Suprapubic skin (tissue), 4 donors: ENCODE results near the gene RASGEF1B. TPM values are rescaled to one million over a fixed set of nuclear protein-coding genes. Genes with fewer than 3 reads are reported as not detected.

Experiments
- DNase-seq, 2 donors: peaks; one replicate each; pipeline ENCODE4 v3.0.0-alpha.2; 2019; ENCODE audit warnings: low spot score in 2 of 2
- H3K27ac ChIP-seq: fragments of 200-600 bp; sonication (generic); one replicate; pipeline ENCODE4 v1.5.1; 2019
- H3K27me3 ChIP-seq: fragments of 200-600 bp; sonication (generic); one replicate; pipeline ENCODE4 v1.5.1; 2019
- H3K36me3 ChIP-seq: fragments of 200-600 bp; sonication (generic); one replicate; pipeline ENCODE4 v1.5.1; 2019
- H3K4me1 ChIP-seq: fragments of 200-600 bp; sonication (generic); one replicate; pipeline ENCODE4 v1.5.1; 2019
- H3K4me3 ChIP-seq: fragments of 200-600 bp; sonication (generic); one replicate; pipeline ENCODE4 v1.5.1; 2019; ENCODE audit warnings: mild to moderate bottlenecking
- H3K9me3 ChIP-seq: fragments of 200-600 bp; sonication (generic); one replicate; pipeline ENCODE4 v1.5.1; 2019
- EP300 ChIP-seq: sonication (generic); formaldehyde crosslinking; IDR thresholded peaks from one replicate; pipeline ENCODE4 v1.6.1; 2017; ENCODE audit warnings: antibody characterized with exemption
- POLR2A ChIP-seq, 2 donors: fragments of 450-650 bp; IDR thresholded peaks; one replicate each; pipeline ENCODE4 v1.6.1; 2017; ENCODE audit warnings: antibody characterized with exemption in 2 of 2, mild to moderate bottlenecking in 2 of 2, moderate library complexity in 2 of 2
- POLR2AphosphoS5 ChIP-seq, 3 donors: sonication (generic); formaldehyde crosslinking; IDR thresholded peaks; one replicate each; pipeline ENCODE4 v1.6.1; 2017; ENCODE audit warnings: antibody characterized with exemption in 3 of 3
- WGBS: methylation state at CpG from one replicate; pipeline ENCODE4 v1.1.5; 2018; 5-methylcytosine and 5-hydroxymethylcytosine counted together
- total RNA-seq, 4 donors: library from RNA; depleted of rRNA; stranded (reverse); fragments of >200 nt; gene quantifications; one replicate each; pipeline ENCODE4 v1.1.0, GENCODE V29; 2016
- TF ChIP-seq, protein P1 (sequence below), 2 donors: fragments of 200-600 bp in 1 of 2; fragments of 450-650 bp in 1 of 2; sonication (generic) in 1 of 2; IDR thresholded peaks; one replicate each; pipeline ENCODE4 v1.5.1; 2016 to 2019; ENCODE audit warnings: antibody characterized with exemption in 2 of 2, mild to moderate bottlenecking in 1 of 2, moderate library complexity in 1 of 2

RASGEF1B gene
- total RNA-seq, 4 donors from 2014 or later = 32.4 to 106 (median 63.0) TPM

DNA sequence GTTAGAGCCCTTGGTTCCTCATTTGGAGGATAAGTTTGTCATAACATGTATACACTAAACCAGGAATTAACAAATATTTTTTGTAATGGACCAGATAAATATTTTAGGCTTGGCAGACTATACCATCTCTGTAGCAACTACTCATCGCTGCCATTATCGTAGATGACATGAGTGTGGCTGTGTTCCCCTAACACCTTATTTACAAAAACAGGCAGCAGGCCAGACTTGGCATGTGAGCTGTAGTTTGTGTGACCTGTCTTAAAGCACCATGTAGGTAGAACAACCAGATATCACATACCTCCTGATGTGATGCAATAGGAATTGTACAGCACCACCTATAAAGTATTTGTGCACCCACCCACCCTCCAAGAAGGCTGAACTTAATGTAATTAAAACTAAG, 82.0 kb downstream of the RASGEF1B start:
- TF ChIP-seq POLR2A (IDR thresholded peaks at IDR 0.05) = no peak
- TF ChIP-seq EP300 = no peak
- TF ChIP-seq, protein P1, sequence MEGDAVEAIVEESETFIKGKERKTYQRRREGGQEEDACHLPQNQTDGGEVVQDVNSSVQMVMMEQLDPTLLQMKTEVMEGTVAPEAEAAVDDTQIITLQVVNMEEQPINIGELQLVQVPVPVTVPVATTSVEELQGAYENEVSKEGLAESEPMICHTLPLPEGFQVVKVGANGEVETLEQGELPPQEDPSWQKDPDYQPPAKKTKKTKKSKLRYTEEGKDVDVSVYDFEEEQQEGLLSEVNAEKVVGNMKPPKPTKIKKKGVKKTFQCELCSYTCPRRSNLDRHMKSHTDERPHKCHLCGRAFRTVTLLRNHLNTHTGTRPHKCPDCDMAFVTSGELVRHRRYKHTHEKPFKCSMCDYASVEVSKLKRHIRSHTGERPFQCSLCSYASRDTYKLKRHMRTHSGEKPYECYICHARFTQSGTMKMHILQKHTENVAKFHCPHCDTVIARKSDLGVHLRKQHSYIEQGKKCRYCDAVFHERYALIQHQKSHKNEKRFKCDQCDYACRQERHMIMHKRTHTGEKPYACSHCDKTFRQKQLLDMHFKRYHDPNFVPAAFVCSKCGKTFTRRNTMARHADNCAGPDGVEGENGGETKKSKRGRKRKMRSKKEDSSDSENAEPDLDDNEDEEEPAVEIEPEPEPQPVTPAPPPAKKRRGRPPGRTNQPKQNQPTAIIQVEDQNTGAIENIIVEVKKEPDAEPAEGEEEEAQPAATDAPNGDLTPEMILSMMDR (IDR thresholded peaks at IDR 0.05) = no peak
- no peak for TF ChIP-seq POLR2AphosphoS5 (IDR thresholded peaks at IDR 0.05)
- DNase-seq = no peak
- 77% methylated on average over 2 of the region's 2 CpGs for WGBS

DNA sequence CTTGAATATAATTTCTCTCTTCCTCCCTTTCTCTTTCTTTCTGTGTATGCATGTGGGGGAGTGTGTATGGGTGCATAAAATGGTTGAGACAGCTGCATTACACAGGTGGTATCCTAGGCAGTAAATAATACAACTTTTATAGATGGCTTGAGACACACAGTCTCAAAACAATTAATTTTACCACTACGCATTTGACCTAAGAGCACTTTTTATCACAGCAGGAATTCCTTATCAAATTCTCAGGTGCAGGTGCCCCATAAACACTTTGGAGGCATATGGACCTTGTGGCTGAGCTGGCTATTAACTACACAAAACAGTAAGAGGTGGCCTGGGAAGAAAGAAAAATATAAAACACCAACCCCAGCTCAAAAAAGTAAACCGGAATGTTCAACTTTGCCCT, 91.3 kb downstream of the RASGEF1B start:
- no peak overlapping the region for H3K4me3 ChIP-seq
- WGBS = 89% methylated on average over 2 of the region's 2 CpGs
- no peak overlapping the region for H3K27ac ChIP-seq
- no peaks in the 10 kb centered on the region for H3K27me3 ChIP-seq
- TF ChIP-seq EP300 = no peak
- TF ChIP-seq POLR2AphosphoS5 (IDR thresholded peaks at IDR 0.05) = no peak
- no peaks in the 10 kb centered on the region for H3K36me3 ChIP-seq
- H3K4me1 ChIP-seq = no peaks in the 10 kb centered on the region
- no peak for DNase-seq
- no peaks in the 10 kb centered on the region for H3K9me3 ChIP-seq

More for the DNA sequence above, 82.0 kb downstream of the RASGEF1B start:
- Histone ChIP-seq H3K4me3 (no peak overlapping the region), H3K9me3 (no peaks in the 10 kb centered on the region), H3K36me3 (no peaks in the 10 kb centered on the region), H3K27ac (no peak overlapping the region), H3K4me1 (no peaks in the 10 kb centered on the region), H3K27me3 (no peaks in the 10 kb centered on the region)

DNA sequence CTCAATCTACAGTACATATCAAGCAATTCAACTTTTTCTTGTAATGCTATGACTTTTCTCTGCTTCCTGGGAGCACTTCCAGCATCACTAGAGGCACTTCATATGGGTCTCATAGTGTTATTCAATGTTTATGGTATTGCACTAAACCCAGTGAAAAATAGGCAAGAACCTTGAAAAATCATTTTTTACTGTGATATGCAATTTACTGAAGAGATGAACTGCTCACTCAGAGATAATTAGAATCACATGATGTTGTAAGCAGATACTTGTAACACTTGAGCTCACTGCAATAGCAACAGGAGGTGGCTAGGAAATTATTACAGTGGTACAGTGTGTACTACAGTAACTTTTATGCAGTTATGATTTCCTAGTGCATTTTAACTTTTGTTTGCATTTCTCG, 93.3 kb downstream of the RASGEF1B start:
- 76% methylated on average over 1 of the region's 1 CpG for WGBS
- H3K9me3 ChIP-seq = no peaks in the 10 kb centered on the region
- no peaks in the 10 kb centered on the region for H3K36me3 ChIP-seq
- H3K27me3 ChIP-seq = no peaks in the 10 kb centered on the region
- no peak overlapping the region for H3K4me3 ChIP-seq
- no peak overlapping the region for H3K27ac ChIP-seq
- no peaks in the 10 kb centered on the region for H3K4me1 ChIP-seq
- DNase-seq = no peak
- TF ChIP-seq EP300 (no peak), POLR2A (IDR thresholded peaks at IDR 0.05) (no peak), POLR2AphosphoS5 (IDR thresholded peaks at IDR 0.05) (no peak)
- TF ChIP-seq, protein P1 (IDR thresholded peaks at IDR 0.05) = no peak

DNA sequence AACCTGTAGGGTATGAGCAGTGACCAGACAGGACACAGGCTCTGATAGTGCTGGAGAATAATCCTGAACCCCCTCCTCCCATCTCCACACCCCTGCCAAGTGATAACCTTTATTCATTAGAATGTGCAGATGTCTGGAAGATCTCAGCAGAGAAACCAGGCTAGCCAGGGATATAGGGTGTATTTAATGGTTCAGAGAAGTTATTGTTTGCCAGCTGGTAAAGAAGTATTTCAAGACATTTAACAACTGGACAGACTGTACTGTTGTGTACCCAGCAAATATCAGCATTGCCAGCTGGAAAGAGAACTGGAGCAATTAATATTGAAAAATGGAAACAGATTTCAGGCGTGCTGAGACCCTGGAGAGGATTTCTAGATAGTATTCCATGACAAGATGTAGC, 94.5 kb downstream of the RASGEF1B start:
- Histone ChIP-seq H3K27ac (no peak overlapping the region), H3K4me3 (no peak overlapping the region), H3K36me3 (no peaks in the 10 kb centered on the region), H3K4me1 (no peaks in the 10 kb centered on the region), H3K9me3 (no peaks in the 10 kb centered on the region), H3K27me3 (no peaks in the 10 kb centered on the region)
- DNase-seq = no peak
- TF ChIP-seq EP300 (no peak), POLR2AphosphoS5 (IDR thresholded peaks at IDR 0.05) (no peak)
- TF ChIP-seq, protein P1 (IDR thresholded peaks at IDR 0.05) = no peak
- 52% methylated on average over 1 of the region's 1 CpG for WGBS

DNA sequence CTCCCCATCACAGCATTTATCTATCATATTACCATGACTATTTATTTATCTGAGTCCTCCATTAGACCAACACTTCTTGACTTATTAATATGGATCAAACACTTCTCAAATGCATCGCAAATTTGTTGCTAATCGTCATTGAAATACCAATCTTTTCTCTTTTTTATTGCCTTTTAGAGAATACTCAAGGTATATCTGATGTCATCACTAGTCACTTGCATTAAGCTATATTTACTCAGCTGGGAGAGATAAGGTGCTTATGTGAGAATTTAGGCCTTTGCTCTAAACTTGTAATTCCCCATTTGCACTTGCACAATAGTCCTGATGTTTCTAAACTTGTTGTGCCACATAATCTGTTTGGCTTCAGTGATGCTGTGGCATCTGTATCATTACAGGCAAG, 95.0 kb downstream of the RASGEF1B start:
- Histone ChIP-seq H3K9me3 (no peaks in the 10 kb centered on the region), H3K27me3 (no peaks in the 10 kb centered on the region), H3K27ac (no peak overlapping the region), H3K4me1 (no peaks in the 10 kb centered on the region), H3K4me3 (no peak overlapping the region), H3K36me3 (no peaks in the 10 kb centered on the region)
- WGBS = 96% methylated on average over 2 of the region's 2 CpGs
- TF ChIP-seq, protein P1 (IDR thresholded peaks at IDR 0.05) = no peak
- TF ChIP-seq POLR2A (IDR thresholded peaks at IDR 0.05) (no peak), EP300 (no peak), POLR2AphosphoS5 (IDR thresholded peaks at IDR 0.05) (no peak)
- DNase-seq = no peak
